Stimulated activated CD4-positive, alpha-beta T cell treated with anti-CD3 and anti-CD28 coated beads, Interleukin-1b, Interleukin-23, amount 100 ng/mL, for 1 hour (primary cell): ENCODE measurements around the gene RHOT1.
"Not testable (repeated sequence)": the region's sequence is repeated elsewhere in the genome, so short reads cannot be mapped to it uniquely, and the experiment has no call there.

Experiments
- DNase-seq, 2 donors: peaks; one replicate each; pipeline ENCODE4 v3.0.0-alpha.2; 2020; ENCODE audit warnings: low read depth in 2 of 2

RHOT1 gene

DNA sequence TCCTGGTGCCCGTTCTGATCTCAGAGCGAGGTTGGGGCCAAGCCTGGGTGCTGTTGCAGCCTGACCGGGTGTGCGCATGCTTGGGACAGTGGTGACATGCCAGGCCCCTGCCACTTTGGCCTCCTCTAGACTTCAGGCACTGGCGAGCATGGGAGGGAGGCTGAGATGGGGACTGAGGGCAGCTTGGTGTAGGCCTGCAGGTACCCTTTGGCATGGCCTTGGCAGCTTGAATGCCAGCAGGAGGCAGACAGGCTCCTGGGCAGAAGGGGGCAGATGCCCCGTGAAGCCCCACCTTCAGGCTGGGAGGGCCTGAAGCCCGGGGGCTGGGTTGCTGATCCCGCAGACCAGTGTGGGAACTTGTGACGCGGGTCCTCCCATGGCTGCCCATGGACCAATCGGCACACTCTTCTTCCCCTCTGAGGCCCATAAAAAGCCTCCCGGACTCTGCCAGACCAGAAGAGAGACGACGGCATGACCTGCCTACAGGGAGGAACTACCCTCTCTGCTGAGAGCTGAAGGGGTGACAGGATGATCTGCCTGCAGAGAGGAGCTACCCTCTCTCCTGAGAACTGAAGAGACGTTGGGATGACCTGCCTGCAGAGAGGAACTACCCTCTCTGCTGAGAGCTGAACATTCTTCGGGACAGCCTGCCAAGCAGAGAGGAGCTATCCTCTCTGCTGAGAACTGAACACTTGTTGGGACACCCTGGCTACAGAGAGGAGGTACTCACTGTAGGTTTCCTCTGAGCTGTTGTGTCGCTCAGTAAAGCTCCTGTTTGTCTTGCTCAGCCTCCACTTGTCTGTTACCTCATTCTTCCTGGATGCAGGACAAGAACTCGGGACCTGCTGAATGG is 17.5 kb downstream of the RHOT1 start:
- no peak for DNase-seq

DNA sequence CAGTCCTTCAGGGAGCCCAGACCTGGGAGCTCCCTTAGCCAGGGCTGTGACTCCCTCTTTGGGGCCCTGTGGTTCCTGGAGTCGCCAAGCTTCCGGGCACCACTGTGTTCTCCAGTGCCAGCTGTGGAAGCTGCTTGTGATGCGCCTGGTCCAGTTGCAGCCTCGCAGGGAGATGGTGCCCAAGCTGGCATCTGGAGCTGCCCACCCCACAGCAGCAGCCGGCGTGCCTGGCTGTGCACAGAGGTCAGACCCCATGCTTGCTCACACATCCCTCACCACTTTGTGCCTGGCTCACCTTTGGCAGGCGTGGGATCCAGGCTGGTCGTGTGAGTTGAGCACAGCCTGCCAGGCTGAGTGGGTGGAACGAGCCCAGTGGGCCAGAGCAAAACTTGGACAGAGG is 18.2 kb downstream of the RHOT1 start:
- no peak for DNase-seq

DNA sequence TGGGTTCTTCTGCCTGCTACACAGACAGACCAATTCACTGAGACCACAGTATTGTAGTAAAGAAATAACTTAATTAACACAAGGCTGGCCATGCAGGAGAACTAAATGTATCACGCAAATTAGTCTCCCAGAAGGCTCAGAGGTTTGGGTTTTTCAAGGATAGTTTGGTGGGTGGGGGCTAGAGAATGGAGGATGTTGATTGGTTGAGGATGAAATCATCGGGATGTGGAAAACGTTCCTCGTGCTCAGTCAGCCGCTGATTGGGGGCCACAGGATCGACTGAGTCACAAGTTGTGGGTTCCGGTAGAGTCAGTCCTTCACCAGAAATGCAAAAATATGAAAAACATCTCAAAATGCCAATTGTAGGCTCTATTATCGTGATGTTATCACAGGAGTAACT is 18.7 kb downstream of the RHOT1 start:
- DNase-seq, result no peak

DNA sequence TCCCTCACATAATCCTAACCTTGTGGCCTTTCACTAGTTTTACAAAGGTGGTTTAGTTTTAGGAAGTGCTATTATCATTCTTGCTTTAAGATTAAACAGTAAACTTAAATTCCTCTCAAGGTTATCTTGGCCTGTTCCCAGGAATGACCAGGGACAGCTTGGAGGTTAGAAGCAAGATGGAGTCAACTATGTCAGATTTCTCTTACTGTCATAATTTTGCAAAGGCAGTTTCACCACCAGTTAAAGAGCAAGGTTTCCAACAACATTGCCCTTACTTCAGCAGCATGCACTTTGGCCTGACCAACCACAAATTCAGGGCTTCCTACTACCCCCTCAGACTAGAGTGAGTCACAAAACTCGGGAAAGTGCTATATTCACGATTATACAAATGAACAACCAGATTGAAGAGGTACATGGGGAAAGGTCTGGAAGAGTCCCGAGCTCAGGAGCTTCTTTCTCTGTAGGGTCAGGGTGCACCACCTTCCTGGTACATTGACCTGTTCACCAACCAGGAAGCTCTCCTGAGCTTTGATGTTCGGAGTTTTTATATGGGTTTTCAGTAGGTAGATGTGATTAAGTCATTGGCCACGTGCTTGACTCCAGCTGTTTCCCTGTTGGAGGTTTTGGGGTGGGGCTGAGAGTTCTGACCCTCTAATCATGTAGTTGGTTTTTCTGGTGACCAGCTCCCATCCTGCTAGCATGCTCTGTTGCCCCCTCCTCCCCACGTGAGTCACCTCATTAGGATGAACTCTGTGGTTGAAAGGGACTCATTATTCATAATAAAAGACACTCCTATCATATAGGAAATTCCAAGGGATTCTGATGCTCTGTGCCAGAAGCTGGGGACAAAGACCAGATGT is 19.4 kb downstream of the RHOT1 start:
- DNase-seq, result no peak

DNA sequence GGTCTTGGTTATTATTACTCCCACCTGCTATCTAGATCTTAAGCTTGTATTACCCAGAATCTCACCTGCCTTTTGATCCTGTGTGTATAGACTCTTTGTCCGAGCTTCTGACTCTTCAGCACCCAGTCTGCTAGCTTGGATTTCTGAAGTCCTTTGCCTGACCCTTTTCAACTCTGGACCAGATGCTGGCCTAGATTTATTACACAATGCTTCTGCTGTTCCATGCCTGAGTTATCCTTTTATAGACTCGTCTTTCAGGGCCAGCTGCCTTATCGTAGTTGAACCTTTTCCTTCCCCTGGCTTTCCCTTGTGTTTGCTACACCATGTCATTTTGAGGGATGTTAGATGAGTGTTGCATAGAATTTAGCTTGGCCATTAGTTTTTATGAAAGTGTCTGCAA is 32.6 kb downstream of the RHOT1 start:
- no peak for DNase-seq

DNA sequence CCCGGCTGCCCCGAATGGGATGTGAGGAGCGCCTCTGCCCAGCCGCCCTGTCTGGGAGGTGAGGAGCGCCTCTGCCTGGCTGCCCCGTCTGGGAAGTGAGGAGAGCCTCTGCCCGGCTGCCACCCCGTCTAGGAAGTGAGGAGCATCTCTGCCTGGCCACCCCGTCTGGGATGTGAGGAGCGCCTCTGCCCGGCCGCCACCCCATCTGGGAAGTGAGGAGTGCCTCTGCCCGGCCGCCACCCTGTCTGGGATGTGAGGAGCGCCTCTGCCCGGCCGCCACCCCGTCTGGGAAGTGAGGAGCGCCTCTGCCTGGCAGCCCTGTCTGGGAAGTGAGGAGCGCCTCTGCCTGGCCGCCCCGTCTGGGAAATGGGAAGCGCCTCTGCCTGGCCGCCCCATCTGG is 36.4 kb downstream of the RHOT1 start:
- not testable (repeated sequence) for DNase-seq

DNA sequence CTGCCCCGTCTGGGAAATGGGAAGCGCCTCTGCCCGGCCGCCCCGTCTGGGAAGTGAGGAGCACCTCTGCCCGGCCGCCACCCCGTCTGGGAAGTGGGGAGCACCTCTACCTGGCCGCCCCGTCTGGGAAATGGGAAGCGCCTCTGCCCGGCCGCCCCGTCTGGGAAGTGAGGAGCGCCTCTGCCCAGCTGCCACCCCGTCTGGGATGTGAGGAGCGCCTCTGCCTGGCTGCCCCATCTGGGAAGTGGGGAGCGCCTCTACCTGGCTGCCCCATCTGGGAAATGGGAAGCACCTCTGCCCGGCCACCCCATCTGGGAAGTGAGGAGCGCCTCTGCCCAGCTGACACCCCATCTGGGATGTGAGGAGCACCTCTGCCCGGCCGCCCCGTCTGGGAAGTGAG is 36.8 kb downstream of the RHOT1 start:
- not testable (repeated sequence) for DNase-seq

DNA sequence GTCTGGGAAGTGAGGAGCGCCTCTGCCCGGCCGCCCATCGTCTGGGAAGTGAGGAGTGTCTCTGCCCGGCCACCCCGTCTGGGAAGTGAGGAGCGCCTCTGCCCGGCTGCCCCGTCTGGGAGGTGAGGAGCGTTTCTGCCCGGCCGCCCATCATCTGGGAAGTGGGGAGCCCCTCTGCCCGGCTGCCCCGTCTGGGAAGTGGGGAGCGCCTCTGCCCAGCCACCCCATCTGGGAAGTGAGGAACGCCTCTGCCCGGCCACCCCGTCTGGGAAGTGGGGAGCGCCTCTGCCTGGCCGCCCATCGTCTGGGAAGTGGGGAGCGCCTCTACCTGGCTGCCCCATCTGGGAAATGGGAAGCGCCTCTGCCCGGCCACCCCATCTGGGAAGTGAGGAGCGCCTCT is 37.2 kb downstream of the RHOT1 start:
- DNase-seq, result not testable (repeated sequence)

DNA sequence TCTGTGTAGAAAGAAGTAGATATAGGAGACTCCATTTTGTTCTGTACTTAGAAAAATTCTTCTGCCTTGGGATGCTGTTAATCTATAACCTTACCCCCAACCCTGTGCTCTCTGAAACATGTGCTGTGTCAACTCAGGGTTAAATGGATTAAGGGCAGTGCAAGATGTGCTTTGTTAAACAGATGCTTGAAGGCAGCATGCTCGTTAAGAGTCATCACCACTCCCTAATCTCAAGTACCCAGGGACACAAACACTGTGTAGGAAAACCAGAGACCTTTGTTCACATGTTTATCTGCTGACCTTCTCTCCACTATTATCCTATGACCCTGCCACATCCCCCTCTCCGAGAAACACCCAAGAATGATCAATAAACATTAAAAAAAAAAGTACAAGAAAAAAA is 38.0 kb downstream of the RHOT1 start:
- DNase-seq, result not testable (repeated sequence)

DNA sequence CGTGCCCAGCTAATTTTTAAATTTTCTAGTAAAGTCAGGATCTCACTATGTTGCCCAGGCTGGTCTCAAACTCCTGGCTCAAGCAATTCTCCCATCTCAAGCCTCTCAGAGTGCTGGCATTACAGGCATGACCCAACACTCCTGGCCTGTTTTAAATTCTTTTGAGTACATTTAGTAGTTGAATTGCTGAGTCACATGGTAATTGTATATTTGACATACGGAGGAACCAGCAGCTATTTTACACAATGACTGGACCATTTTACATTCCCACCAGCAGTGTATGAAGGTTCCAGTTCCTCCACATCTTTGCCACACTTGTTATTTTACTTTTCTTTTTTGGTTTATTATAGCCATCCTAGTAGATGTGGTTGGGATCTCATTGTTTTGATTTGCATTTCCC is 43.6 kb downstream of the RHOT1 start:
- DNase-seq, result no peak

DNA sequence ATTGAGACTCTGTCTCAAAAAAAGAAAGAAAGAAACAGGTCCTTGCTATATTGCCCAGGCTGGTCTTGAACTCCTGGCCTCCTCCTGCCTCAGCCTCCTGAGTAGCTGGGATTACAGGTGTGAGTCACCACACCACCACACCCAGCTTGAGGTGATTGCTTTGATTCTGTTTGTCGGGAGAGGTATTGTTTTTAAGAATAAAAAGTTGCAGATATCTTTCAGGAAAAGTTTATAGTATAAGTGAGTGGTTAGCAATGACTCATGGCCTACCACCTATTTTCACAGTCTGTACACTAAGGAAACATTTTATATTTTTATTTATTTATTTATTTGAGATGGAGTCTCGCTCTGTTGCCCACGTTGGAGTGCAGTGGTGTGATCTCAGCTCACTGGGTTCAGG is 45.0 kb downstream of the RHOT1 start:
- DNase-seq, result no peak

DNA sequence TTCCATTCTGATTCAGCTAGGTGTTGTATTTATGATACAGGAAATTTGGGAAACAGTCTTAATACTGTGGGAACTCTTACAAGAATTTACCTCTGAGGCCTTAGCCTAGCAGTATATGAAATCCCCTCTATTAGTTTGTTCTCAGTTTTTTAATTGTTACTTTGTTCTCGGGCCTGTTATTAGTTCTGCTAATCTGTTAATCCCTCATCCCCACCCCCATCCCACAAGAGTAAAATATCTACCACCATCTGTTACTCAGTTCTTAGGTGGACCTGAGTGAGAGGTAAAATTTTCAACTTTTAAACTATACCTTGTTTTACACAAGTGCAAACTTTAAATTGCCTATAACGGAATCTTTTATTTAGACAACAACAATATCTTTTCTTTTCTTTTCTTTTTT is 47.0 kb downstream of the RHOT1 start:
- no peak for DNase-seq

DNA sequence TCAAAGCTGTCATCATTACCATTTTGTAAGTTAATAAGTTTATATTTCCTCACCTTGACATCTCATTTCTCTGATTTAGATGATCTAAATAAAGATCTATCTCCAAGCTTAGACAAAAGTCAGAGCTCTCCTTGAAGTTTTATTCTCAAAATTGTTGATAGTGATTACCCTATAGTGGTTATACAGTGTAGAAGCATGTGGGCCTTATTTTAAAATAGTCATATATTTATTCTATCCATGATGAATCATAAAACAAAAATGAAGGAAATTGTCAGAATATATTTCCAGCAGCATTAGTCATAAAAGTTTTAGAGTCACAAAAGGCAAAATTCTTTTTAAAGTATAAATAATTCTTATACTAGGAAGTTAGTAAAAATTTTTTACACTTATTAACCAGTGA is 49.0 kb downstream of the RHOT1 start:
- DNase-seq, result no peak

DNA sequence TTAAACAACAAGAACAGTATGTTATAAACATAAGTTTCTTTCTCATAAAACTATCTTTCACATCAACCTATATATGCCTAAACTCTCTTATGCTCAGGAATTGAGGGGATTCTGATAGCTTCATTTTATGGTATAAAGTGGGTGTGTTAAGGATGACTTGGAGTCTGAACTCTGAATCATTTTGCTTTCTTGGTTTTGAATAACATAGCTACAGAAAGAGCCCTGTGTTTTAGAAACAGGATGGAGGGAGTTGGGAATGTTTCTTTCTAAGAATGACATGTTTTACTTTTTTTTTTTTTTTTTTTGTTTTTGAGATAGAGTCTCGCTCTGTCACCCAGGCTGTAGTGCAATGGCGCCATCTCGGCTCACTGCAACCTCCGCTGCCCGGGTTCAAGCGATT is 50.1 kb downstream of the RHOT1 start:
- DNase-seq, result no peak

DNA sequence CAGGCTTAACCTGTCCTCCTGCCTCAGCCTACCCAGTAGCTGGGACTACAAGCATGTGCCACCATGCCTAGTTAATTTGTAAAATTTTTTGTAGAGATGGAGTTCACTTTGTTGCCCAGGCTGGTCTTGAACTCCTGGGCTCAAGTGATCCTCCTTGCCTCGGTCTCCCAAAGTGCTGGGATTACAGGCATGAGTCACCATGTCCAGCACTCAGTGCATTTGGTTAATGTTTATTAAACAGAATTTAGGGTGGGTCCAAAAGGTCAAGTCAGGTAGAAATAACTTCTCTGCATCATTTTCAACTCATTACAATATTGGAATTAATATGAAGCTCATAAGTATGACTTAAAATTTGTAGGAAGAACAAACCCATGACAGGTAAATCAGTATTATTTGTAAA is 55.7 kb downstream of the RHOT1 start:
- DNase-seq, result no peak

DNA sequence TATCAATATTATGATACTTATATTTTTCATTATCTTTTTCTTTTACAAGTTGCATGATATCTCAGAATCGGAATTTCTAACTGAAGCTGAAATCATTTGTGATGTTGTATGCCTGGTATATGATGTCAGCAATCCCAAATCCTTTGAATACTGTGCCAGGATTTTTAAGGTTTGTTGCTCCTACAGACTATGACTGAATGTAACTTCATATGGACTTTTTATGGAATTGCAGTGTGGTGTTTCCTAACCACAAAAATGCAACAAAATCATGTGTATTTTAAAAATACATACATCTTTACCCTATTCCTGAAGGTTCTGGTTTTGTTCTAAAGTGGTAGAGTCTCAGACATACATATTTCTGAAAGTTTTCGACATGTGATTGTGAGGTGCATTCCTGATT is 64.6 kb downstream of the RHOT1 start:
- DNase-seq, result no peak

DNA sequence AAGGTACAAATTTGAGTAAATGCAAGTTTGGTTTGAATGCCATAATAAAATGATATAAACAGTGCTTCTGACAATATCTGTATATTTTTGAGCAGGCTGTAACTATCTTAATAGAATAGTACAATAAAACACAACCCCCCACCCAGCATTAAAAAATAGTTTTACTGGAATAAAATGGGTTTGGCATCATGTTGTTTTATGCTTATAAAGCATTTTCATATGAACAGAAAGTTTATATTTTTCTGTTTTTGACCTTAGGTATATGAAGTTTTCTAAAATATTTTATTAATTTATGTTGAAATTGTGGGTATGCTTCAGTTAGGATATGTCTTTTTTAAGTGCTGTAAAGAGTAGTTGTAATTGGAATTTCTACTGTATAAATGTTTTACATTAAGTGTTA is 66.1 kb downstream of the RHOT1 start:
- no peak for DNase-seq

DNA sequence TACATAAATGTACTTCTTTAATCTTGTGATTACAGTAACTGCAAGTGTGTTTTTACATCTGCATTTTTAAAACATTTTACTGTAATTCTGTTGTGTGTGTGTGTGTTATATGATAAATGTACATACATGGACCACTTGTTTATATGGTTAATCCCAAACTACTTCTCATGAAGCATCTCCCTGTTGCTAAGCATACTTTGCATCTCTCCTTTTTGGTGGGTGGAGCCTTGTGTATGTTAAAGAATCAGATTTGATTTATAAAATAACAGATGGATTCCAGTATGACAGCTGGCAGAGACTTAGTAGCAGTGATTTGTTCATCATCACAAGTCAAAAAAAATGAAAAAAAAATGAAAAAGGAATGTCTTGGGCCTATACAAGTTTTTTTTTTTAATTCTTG is 67.3 kb downstream of the RHOT1 start:
- no peak for DNase-seq

DNA sequence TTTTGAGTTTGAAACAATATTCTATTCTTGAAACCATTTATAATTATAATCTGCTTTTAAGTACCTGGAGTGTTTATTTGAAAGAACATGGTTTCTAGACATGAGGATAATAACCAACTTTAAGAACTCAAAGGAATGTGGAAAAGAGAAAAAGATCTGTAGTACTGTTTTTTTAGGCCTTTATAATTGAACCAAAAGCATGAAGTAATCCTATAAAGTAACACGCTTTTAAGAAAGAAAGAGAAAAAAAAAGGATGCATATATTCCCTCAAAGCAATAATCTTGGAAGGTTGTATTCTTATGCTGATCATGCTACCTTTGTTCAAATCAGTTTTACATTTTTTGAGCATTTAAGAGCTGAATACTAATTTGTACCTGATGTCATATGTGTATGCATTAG is 69.4 kb downstream of the RHOT1 start:
- DNase-seq, result no peak

DNA sequence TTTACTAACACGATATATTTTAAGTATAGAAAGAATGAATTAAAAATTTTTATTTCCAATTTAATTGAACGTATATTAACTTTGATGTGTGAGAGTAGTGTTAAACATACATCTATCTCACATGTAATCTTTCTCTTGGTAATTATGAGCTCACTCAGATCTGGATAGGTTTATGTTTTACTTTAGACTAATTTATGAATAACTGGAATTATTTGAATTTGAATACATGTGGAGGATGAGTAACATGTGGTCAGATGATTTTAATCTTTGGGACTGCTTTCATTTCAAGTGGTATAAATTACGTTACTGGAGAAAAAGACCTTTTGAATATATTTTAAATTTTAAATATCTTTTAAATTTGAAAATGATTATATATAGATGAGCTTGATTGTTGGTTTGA is 73.4 kb downstream of the RHOT1 start:
- no peak for DNase-seq

DNA sequence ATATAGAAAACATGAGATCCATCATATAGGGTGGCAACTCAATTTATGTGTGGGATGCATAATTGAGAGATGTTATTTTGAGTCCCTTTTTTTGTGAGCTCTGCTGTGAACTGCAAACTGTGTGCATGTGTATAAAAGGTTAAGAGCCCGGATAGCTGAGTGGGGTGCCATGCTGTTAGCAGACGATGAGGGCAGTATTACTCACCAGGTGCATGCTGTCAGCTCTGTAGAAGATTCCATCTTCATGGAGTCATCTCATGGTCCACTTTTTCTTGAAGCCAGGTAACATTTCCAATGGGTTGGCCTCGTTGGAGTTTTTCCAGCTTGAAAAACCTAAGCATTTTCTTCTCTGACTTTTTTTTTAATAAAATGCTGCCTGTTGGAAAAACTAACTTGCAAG is 80.3 kb downstream of the RHOT1 start:
- no peak for DNase-seq

DNA sequence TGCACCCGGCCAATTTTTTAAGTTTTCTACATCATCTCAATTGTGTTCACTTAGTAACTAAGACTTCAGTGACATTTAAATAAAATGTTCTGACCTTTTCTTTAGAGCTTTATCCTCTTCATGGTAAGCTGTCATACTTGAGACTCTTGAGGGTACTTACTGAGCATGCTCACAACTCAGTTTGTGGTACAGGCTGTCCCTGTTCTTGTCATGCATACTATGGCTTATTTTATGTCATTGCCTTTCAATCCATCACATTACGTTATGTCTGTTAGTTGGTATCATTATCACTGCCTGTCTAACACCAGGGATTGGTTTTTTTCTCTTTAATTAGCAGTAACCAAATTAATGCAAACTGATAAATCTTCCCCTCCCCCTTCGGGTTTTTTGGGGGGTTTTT is 81.4 kb downstream of the RHOT1 start:
- DNase-seq, result no peak

DNA sequence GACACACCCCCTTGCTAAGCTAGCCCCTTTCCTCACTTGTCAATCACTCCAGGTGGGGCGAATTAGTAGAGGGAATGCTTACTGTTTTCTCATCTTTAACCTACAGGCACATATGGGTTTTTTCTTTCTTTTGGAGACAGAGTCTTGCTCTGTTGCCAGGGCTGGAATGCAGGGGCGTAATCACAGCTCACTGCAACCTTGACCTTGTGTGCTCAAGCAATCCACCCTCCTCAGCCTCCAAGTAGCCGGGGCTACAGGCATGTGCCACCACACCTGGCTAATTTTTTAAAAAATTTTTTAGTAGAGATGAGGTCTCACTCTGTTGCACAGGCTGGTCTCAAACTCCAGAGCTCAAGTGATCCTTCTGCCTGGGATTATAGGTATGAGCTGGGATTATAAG is 84.6 kb downstream of the RHOT1 start:
- no peak for DNase-seq
